C4-2B (cell line): ENCODE data around the gene NDUFA13.

Source experiments
- CTCF ChIP-seq: fragments of 450-650 bp; conservative IDR thresholded peaks from 2 replicates; pipeline ENCODE4 v1.5.1; 2017; ENCODE audit warnings: mild to moderate bottlenecking
- ZFX ChIP-seq: fragments of 450-650 bp; IDR thresholded peaks from 2 replicates; pipeline ENCODE4 v1.6.1; 2017

DNA sequence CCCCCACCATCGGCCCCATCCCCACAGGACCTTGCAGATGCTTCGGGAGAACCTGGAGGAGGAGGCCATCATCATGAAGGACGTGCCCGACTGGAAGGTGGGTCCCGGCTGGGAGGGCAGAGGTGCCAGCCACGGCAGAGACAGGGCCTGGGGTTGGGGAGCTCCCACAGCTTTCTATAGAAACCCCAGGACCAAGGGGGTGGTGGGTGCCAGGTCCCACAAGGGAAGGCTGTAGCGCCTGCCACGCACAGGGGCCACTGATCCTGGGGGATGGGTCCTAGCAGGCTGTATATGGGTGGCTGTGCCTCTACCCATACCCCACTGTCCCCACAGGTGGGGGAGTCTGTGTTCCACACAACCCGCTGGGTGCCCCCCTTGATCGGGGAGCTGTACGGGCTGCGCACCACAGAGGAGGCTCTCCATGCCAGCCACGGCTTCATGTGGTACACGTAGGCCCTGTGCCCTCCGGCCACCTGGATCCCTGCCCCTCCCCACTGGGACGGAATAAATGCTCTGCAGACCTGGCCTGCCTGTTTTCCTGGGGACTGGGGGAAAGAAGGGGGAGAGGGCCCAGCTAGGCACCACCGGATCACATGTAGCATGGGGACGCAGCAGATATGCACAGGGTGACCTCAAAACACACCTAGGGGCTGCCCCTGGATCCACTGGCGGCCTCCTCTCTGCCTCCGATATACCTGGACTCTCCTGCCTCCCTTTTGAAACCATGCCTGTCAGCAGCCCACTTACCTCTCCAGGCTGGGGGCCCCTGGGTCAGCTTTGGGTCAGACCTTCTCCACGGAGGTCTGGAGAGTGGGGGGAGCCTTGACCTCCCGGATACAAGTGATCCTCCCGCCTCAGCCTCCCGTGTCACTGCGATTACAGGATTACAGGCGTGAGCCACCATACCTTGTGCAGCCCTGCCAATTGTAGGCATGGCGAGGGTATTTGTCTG lies 11.9 kb downstream of the NDUFA13 start:
- no peak for TF ChIP-seq CTCF
- TF ChIP-seq ZFX: no peak
